Stimulated activated naive CD8-positive, alpha-beta T cell treated with anti-CD3 and anti-CD28 coated beads, Interleukin-15, Interleukin-2, amounts not matched to agents 100 ng/mL and 50 ng/mL, for 24 hours (primary cell): ENCODE data around the gene NBEAL2.

Experiments used
- H3K27ac Mint-ChIP-seq: one replicate; pipeline ENCODE4 v1.8.0; 2021; ENCODE audit warnings: mild to moderate bottlenecking, mixed read lengths
- H3K27me3 Mint-ChIP-seq: one replicate; pipeline ENCODE4 v1.8.0; 2021; ENCODE audit warnings: mixed read lengths
- H3K36me3 Mint-ChIP-seq: one replicate; pipeline ENCODE4 v1.8.0; 2021; ENCODE audit warnings: low read depth, mixed read lengths
- H3K4me1 Mint-ChIP-seq: one replicate; pipeline ENCODE4 v1.8.0; 2021; ENCODE audit warnings: low read depth, mixed read lengths
- H3K4me3 Mint-ChIP-seq: one replicate; pipeline ENCODE4 v1.8.0; 2021; ENCODE audit warnings: mild to moderate bottlenecking, mixed read lengths
- H3K9me3 Mint-ChIP-seq: one replicate; pipeline ENCODE4 v1.8.0; 2021; ENCODE audit warnings: mixed read lengths

NBEAL2 gene

GRCh38 chr3:46939578-46940445 lies 39.7 kb upstream of the NBEAL2 start:
- Mint-ChIP-seq H3K4me1 (peaks cover 71% of the 10 kb centered on the region), H3K4me3 (no peak overlapping the region), H3K27me3 (no peaks in the 10 kb centered on the region), H3K27ac (no peak overlapping the region), H3K36me3 (peaks cover 49% of the 10 kb centered on the region), H3K9me3 (no peaks in the 10 kb centered on the region)

- no peaks in the 10 kb centered on the region for H3K27me3 Mint-ChIP-seq
- peaks cover 49% of the 10 kb centered on the region for H3K36me3 Mint-ChIP-seq
- no peak overlapping the region for H3K27ac Mint-ChIP-seq
- H3K4me1 Mint-ChIP-seq = peaks cover 74% of the 10 kb centered on the region
- no peaks in the 10 kb centered on the region for H3K9me3 Mint-ChIP-seq
- no peak overlapping the region for H3K4me3 Mint-ChIP-seq
Observed at GRCh38 chr3:46942076-46942475, 37.4 kb upstream of the NBEAL2 start.

- H3K27ac Mint-ChIP-seq = no peak overlapping the region
- no peak overlapping the region for H3K4me3 Mint-ChIP-seq
- peaks cover 78% of the 10 kb centered on the region for H3K4me1 Mint-ChIP-seq
- H3K9me3 Mint-ChIP-seq = no peaks in the 10 kb centered on the region
- H3K27me3 Mint-ChIP-seq = no peaks in the 10 kb centered on the region
- H3K36me3 Mint-ChIP-seq = peaks cover 52% of the 10 kb centered on the region
Observed at GRCh38 chr3:46942481-46943236, 36.8 kb upstream of the NBEAL2 start.

GRCh38 chr3:46943237-46944187 lies 36.0 kb upstream of the NBEAL2 start:
- H3K27me3 Mint-ChIP-seq = no peaks in the 10 kb centered on the region
- no peak overlapping the region for H3K27ac Mint-ChIP-seq
- H3K4me3 Mint-ChIP-seq = no peak overlapping the region
- peaks cover 79% of the 10 kb centered on the region for H3K4me1 Mint-ChIP-seq
- no peaks in the 10 kb centered on the region for H3K9me3 Mint-ChIP-seq
- H3K36me3 Mint-ChIP-seq = peaks cover 51% of the 10 kb centered on the region

GRCh38 chr3:46944191-46944590 lies 35.3 kb upstream of the NBEAL2 start:
- H3K9me3 Mint-ChIP-seq = no peaks in the 10 kb centered on the region
- no peaks in the 10 kb centered on the region for H3K27me3 Mint-ChIP-seq
- H3K27ac Mint-ChIP-seq = peak overlapping the region; percentile 71
- peaks cover 80% of the 10 kb centered on the region for H3K4me1 Mint-ChIP-seq
- peaks cover 48% of the 10 kb centered on the region for H3K36me3 Mint-ChIP-seq
- H3K4me3 Mint-ChIP-seq = no peak overlapping the region

- Mint-ChIP-seq H3K27me3 (no peaks in the 10 kb centered on the region), H3K4me3 (no peak overlapping the region), H3K36me3 (peaks cover 41% of the 10 kb centered on the region), H3K9me3 (no peaks in the 10 kb centered on the region), H3K4me1 (peaks cover 84% of the 10 kb centered on the region), H3K27ac (peak overlapping the region; percentile 38)
Observed at GRCh38 chr3:46946416-46946815, 33.0 kb upstream of the NBEAL2 start.

- Mint-ChIP-seq H3K27me3 (no peaks in the 10 kb centered on the region), H3K36me3 (peaks cover 44% of the 10 kb centered on the region), H3K4me3 (peak overlapping the region; percentile 65), H3K27ac (peak overlapping the region; percentile 92), H3K4me1 (peaks cover 88% of the 10 kb centered on the region), H3K9me3 (no peaks in the 10 kb centered on the region)
Observed at GRCh38 chr3:46946856-46947545, 32.5 kb upstream of the NBEAL2 start.

GRCh38 chr3:46947546-46947901 lies 31.9 kb upstream of the NBEAL2 start:
- Mint-ChIP-seq H3K36me3 (peaks cover 44% of the 10 kb centered on the region), H3K27ac (peak overlapping the region; percentile 92), H3K27me3 (no peaks in the 10 kb centered on the region), H3K9me3 (no peaks in the 10 kb centered on the region), H3K4me3 (peak overlapping the region; percentile 65), H3K4me1 (peaks cover 88% of the 10 kb centered on the region)

GRCh38 chr3:46947981-46948791 lies 31.3 kb upstream of the NBEAL2 start:
- H3K4me1 Mint-ChIP-seq = peaks cover 92% of the 10 kb centered on the region
- H3K36me3 Mint-ChIP-seq = peaks cover 48% of the 10 kb centered on the region
- H3K4me3 Mint-ChIP-seq = peak overlapping the region; percentile 65
- H3K9me3 Mint-ChIP-seq = no peaks in the 10 kb centered on the region
- H3K27me3 Mint-ChIP-seq = no peaks in the 10 kb centered on the region
- H3K27ac Mint-ChIP-seq = peak overlapping the region; percentile 92

- H3K4me3 Mint-ChIP-seq = peak overlapping the region; percentile 65
- peaks cover 96% of the 10 kb centered on the region for H3K4me1 Mint-ChIP-seq
- H3K36me3 Mint-ChIP-seq = peaks cover 48% of the 10 kb centered on the region
- H3K27me3 Mint-ChIP-seq = no peaks in the 10 kb centered on the region
- H3K27ac Mint-ChIP-seq = peak overlapping the region; percentile 92
- H3K9me3 Mint-ChIP-seq = no peaks in the 10 kb centered on the region
Observed at GRCh38 chr3:46948830-46949671, 30.4 kb upstream of the NBEAL2 start.

GRCh38 chr3:46950177-46950576 lies 29.3 kb upstream of the NBEAL2 start:
- Mint-ChIP-seq H3K9me3 (no peaks in the 10 kb centered on the region), H3K36me3 (peaks cover 57% of the 10 kb centered on the region), H3K4me1 (peaks cover 97% of the 10 kb centered on the region), H3K27me3 (no peaks in the 10 kb centered on the region), H3K27ac (no peak overlapping the region), H3K4me3 (no peak overlapping the region)

GRCh38 chr3:46950650-46951241 lies 28.7 kb upstream of the NBEAL2 start:
- H3K27me3 Mint-ChIP-seq = no peaks in the 10 kb centered on the region
- H3K4me3 Mint-ChIP-seq = peak overlapping the region; percentile 12
- no peaks in the 10 kb centered on the region for H3K9me3 Mint-ChIP-seq
- peaks cover 57% of the 10 kb centered on the region for H3K36me3 Mint-ChIP-seq
- peaks cover 97% of the 10 kb centered on the region for H3K4me1 Mint-ChIP-seq
- H3K27ac Mint-ChIP-seq = peak overlapping the region; percentile 43
